Ishikawa (cell line): ENCODE data around the gene CFAP298.

Experiments used
- CEBPB ChIP-seq: IDR thresholded peaks from 2 replicates; pipeline ENCODE4 v1.6.1; 2012
- CREB1 ChIP-seq: IDR thresholded peaks from 2 replicates; pipeline ENCODE4 v1.6.1; 2012; ENCODE audit warnings: low read depth
- EGR1 ChIP-seq: IDR thresholded peaks from 2 replicates; pipeline ENCODE4 v1.6.1; 2012
- EP300 ChIP-seq: IDR thresholded peaks from 2 replicates; pipeline ENCODE4 v1.6.1; 2012; ENCODE audit warnings: borderline replicate concordance
- FOXM1 ChIP-seq: IDR thresholded peaks from 2 replicates; pipeline ENCODE4 v1.6.1; 2012; ENCODE audit warnings: low read depth, borderline replicate concordance
- NFIC ChIP-seq: IDR thresholded peaks from 2 replicates; pipeline ENCODE4 v1.6.1; 2012
- RAD21 ChIP-seq: IDR thresholded peaks from 2 replicates; pipeline ENCODE4 v1.6.1; 2012; ENCODE audit warnings: low read depth
- TAF1 ChIP-seq: IDR thresholded peaks from 2 replicates; pipeline ENCODE4 v1.6.1; 2012; ENCODE audit warnings: low read depth, mild to moderate bottlenecking
- TCF12 ChIP-seq: IDR thresholded peaks from 2 replicates; pipeline ENCODE4 v1.6.1; 2012; ENCODE audit warnings: low read depth
- TEAD4 ChIP-seq: IDR thresholded peaks from 2 replicates; pipeline ENCODE4 v1.6.1; 2012
- YY1 ChIP-seq: IDR thresholded peaks from 2 replicates; pipeline ENCODE4 v1.6.1; 2012; ENCODE audit warnings: low read depth
- ZBTB7A ChIP-seq: IDR thresholded peaks from 2 replicates; pipeline ENCODE4 v1.6.1; 2012; ENCODE audit warnings: low read depth
- TF ChIP-seq, protein P1 (sequence below): IDR thresholded peaks from 2 replicates; pipeline ENCODE4 v1.6.1; 2012
- TF ChIP-seq, protein P2 (sequence below): IDR thresholded peaks from 2 replicates; pipeline ENCODE4 v1.6.1; 2012
- TF ChIP-seq, protein P3 (sequence below): IDR thresholded peaks from 2 replicates; pipeline ENCODE4 v1.6.1; 2012; ENCODE audit warnings: low read depth, mild to moderate bottlenecking

The CFAP298 gene

DNA sequence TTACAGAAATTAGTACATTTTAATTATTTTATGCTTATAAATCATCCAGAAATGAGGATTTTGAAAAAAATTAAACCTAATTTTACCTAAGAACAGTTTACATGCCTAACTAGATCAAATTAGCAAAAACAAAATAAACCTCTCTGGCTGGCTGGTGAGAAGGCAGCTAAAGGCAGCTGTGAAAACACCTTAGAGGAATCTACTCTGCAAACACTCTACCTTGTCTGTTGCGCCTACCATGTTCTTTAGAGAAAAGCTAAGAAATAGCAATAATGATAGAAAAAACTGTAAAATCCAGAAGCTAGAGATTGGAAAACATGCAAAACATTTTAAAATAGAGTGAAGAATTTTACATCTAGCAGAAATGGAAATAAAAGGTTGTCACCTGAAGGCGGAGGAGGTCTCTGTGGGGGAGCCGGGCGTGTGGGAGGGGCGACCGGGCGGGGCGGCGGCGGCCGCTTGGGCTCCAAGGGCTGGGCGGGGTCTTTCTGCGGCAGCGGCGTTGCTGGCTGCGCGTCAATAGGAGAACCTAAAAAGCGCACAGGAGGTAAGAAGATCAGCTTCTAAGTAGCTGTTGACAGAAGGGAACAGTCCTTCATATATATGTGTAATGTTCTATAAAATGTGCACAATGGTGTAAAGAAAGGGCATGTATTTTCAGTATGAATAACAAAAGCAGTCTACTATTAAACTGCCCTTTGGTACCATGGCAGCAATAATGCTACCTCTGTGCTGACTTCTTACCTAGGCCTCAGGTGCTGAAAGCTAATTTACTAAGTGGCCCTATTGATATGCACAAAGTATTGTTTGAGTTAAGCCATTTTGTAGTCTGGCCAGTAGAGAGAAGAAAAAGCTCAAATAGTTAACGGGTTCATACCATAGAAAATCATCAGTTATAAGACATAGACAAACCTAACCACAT is 33.3 kb upstream of the CFAP298 start:
- TF ChIP-seq, protein P1, sequence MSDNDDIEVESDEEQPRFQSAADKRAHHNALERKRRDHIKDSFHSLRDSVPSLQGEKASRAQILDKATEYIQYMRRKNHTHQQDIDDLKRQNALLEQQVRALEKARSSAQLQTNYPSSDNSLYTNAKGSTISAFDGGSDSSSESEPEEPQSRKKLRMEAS: no peak
- TF ChIP-seq CREB1 (no peak), RAD21 (no peak), TAF1 (no peak), TEAD4 (no peak), ZBTB7A (no peak)
- TF ChIP-seq, protein P2, sequence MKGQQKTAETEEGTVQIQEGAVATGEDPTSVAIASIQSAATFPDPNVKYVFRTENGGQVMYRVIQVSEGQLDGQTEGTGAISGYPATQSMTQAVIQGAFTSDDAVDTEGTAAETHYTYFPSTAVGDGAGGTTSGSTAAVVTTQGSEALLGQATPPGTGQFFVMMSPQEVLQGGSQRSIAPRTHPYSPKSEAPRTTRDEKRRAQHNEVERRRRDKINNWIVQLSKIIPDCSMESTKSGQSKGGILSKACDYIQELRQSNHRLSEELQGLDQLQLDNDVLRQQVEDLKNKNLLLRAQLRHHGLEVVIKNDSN: no peak
- TF ChIP-seq, protein P3, sequence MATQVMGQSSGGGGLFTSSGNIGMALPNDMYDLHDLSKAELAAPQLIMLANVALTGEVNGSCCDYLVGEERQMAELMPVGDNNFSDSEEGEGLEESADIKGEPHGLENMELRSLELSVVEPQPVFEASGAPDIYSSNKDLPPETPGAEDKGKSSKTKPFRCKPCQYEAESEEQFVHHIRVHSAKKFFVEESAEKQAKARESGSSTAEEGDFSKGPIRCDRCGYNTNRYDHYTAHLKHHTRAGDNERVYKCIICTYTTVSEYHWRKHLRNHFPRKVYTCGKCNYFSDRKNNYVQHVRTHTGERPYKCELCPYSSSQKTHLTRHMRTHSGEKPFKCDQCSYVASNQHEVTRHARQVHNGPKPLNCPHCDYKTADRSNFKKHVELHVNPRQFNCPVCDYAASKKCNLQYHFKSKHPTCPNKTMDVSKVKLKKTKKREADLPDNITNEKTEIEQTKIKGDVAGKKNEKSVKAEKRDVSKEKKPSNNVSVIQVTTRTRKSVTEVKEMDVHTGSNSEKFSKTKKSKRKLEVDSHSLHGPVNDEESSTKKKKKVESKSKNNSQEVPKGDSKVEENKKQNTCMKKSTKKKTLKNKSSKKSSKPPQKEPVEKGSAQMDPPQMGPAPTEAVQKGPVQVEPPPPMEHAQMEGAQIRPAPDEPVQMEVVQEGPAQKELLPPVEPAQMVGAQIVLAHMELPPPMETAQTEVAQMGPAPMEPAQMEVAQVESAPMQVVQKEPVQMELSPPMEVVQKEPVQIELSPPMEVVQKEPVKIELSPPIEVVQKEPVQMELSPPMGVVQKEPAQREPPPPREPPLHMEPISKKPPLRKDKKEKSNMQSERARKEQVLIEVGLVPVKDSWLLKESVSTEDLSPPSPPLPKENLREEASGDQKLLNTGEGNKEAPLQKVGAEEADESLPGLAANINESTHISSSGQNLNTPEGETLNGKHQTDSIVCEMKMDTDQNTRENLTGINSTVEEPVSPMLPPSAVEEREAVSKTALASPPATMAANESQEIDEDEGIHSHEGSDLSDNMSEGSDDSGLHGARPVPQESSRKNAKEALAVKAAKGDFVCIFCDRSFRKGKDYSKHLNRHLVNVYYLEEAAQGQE: no peak

DNA sequence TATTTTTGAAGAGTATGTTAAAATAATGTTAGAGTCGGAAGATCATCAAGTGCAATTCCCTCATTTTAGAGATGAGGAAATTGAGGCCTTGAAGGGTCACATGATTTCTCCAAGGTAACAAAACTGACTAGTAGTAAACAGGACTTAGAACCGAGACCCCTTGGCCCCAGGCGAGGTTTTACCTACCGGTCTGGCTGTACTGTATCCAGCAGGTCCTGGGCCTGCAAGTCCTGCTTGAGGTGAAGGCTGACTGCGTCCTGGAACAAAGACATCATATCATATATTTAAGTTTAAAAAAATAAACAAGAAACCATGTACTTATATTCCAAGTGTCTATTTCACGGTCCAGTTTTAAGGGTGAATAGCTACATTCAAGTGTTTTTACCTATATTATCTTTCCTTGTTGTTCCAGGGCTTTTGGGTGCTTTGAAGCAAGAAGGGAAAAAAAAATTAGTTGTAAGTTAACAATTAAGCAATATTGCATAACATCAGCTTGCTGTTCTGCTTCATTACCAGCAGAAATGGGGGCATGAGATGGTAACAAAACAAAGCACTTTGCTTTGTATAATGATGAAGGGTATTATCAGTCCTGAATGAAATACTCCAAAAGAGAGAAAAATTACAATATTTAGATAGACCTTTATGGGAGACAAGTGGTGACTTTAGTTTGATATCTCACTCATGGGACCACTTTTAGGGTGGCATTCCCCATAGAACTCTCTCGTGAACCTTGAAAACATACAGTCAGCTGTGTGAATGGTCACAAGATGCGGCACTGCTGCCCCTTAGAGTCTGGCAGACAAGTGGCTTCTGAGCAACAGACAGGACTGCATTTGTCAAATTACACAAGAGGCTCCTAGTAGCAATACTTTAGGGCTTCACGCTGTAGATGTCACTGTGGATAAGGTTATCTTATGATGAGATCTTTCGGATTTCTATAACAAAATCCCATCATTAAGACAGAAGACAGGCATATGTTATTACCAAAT is 29.8 kb upstream of the CFAP298 start:
- TF ChIP-seq CREB1 (no peak), CEBPB (no peak), RAD21 (no peak), FOXM1 (no peak), EP300 (no peak), TAF1 (no peak), YY1 (no peak), EGR1 (no peak), NFIC (no peak), TCF12 (no peak), ZBTB7A (no peak), TEAD4 (no peak)
- TF ChIP-seq, protein P3: no peak
- TF ChIP-seq, protein P2: no peak
- TF ChIP-seq, protein P1: no peak

DNA sequence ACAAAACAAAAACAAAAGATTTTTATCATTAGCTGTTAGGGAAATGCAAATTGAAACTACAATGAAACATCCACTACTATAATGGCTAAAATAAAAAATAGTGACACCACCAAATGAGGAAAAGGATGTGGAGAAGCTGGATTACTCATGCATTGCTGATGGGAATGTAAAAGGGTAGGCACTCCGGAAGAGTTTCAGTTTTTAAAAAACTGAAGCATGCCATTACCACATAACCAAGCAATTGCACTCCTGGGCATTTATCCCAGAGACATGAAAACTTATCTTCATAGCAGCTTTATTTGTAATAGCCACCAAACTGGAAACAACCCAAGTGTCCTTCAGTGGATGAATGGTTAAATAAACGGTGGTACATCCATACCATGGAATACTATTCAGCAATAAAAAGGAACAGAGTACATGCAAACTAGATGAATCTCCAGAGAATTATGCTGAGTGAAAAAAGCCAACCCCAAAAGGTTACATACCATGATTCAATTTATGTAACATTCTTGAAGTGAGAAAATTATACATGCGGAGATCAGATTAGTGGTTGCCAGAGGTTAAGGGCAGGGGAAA is 14.5 kb upstream of the CFAP298 start:
- TF ChIP-seq, protein P1: no peak
- TF ChIP-seq, protein P3: no peak
- TF ChIP-seq CEBPB (no peak), YY1 (no peak), RAD21 (no peak), TAF1 (no peak), EP300 (no peak), FOXM1 (no peak), EGR1 (no peak)
- TF ChIP-seq, protein P2: no peak
